Thyroid gland (tissue), 4 donors: ENCODE results near the gene TMEM139.

Source experiments
- CTCF ChIP-seq, 6 experiments: fragments of 200-600 bp in 3 of 6; fragments of 450-650 bp in 3 of 6; sonication (generic) in 3 of 6; IDR thresholded peaks; one replicate each; pipeline ENCODE4 v1.5.1; 2016 to 2019; ENCODE audit warnings: antibody characterized with exemption in 6 of 6, mild to moderate bottlenecking in 2 of 6, inconsistent platforms in 1 of 6, moderate library complexity in 1 of 6
- POLR2A ChIP-seq, 2 donors: fragments of 450-650 bp; IDR thresholded peaks; one replicate each; pipeline ENCODE4 v1.6.1; 2017; ENCODE audit warnings: antibody characterized with exemption in 2 of 2, mild to moderate bottlenecking in 2 of 2, moderate library complexity in 1 of 2

GRCh38 chr7:143272871-143273270 is 11.9 kb upstream of the TMEM139 start:
- no peak for TF ChIP-seq CTCF (IDR thresholded peaks at IDR 0.05)
- no peak for TF ChIP-seq POLR2A (IDR thresholded peaks at IDR 0.05)
